H9 (cell line): Measurements from ENCODE around the gene ALKBH8. TPM values are rescaled to one million over a fixed set of nuclear protein-coding genes. Genes with fewer than 3 reads are reported as not detected.
A peak's percentile ranks its signal among the peaks of the same experiment; 100 is the strongest.

Experiments used
- DNase-seq: peaks from one replicate; pipeline ENCODE4 v3.0.0-alpha.2; 2017
- H2AFZ ChIP-seq: one replicate; pipeline ENCODE4 v1.6.1; 2013; ENCODE audit warnings: mild to moderate bottlenecking, low read length, control low read depth, moderate library complexity
- H2AK5ac ChIP-seq: 2 replicates; pipeline ENCODE4 v1.6.1; 2013; ENCODE audit warnings: low read length, control low read depth, mixed read lengths; ENCODE audit not compliant: insufficient read length
- H2BK120ac ChIP-seq: one replicate; pipeline ENCODE4 v1.6.1; 2013; ENCODE audit warnings: low read depth, mild to moderate bottlenecking, low read length, control low read depth, inconsistent platforms; ENCODE audit not compliant: poor library complexity, severe bottlenecking
- H2BK12ac ChIP-seq: 2 replicates; pipeline ENCODE4 v1.6.1; 2013; ENCODE audit warnings: low read length, control low read depth, mixed read lengths, low read depth; ENCODE audit not compliant: insufficient read length
- H2BK15ac ChIP-seq: 2 replicates; pipeline ENCODE4 v1.6.1; 2013; ENCODE audit warnings: low read depth, low read length, control low read depth
- H2BK20ac ChIP-seq: one replicate; pipeline ENCODE4 v1.6.1; 2013; ENCODE audit warnings: low read depth, mild to moderate bottlenecking, low read length, control low read depth, inconsistent platforms; ENCODE audit not compliant: poor library complexity, severe bottlenecking
- H2BK5ac ChIP-seq: 2 replicates; pipeline ENCODE4 v1.6.1; 2013; ENCODE audit warnings: low read length, control low read depth, mixed read lengths; ENCODE audit not compliant: insufficient read length
- H3K14ac ChIP-seq: 2 replicates; pipeline ENCODE4 v1.6.1; 2013; ENCODE audit warnings: low read length, control low read depth; ENCODE audit not compliant: insufficient read depth
- H3K18ac ChIP-seq: 2 replicates; pipeline ENCODE4 v1.6.1; 2013; ENCODE audit warnings: low read depth, mild to moderate bottlenecking, mixed read lengths, low read length, control low read depth; ENCODE audit not compliant: insufficient read length
- H3K23ac ChIP-seq: 2 replicates; pipeline ENCODE4 v1.6.1; 2013; ENCODE audit warnings: low read length, control low read depth, mixed read lengths, low read depth; ENCODE audit not compliant: insufficient read length
- H3K23me2 ChIP-seq: 2 replicates; pipeline ENCODE4 v1.6.1; 2013; ENCODE audit warnings: low read depth, mild to moderate bottlenecking, mixed read lengths, low read length, control low read depth; ENCODE audit not compliant: insufficient read length, poor library complexity, severe bottlenecking
- H3K27ac ChIP-seq: 2 replicates; pipeline ENCODE4 v1.5.1; 2013; ENCODE audit warnings: low read length, control low read depth, mixed read lengths, low read depth; ENCODE audit not compliant: insufficient read length
- H3K27me3 ChIP-seq: 2 replicates; pipeline ENCODE4 v1.6.1; 2013; ENCODE audit warnings: low read length, control low read depth, inconsistent platforms; ENCODE audit not compliant: insufficient read depth
- H3K4ac ChIP-seq: 2 replicates; pipeline ENCODE4 v1.6.1; 2013; ENCODE audit warnings: low read depth, mild to moderate bottlenecking, control low read depth, inconsistent platforms, low read length, moderate library complexity
- H3K4me1 ChIP-seq: 2 replicates; pipeline ENCODE4 v1.6.1; 2013; ENCODE audit warnings: low read length, control low read depth, inconsistent platforms; ENCODE audit not compliant: insufficient read depth
- H3K4me2 ChIP-seq: 2 replicates; pipeline ENCODE4 v1.6.1; 2013; ENCODE audit warnings: low read length, control low read depth, mixed read lengths; ENCODE audit not compliant: insufficient read length, insufficient read depth
- H3K56ac ChIP-seq: 2 replicates; pipeline ENCODE4 v1.6.1; 2013; ENCODE audit warnings: low read depth, mild to moderate bottlenecking, mixed read lengths, low read length, control low read depth; ENCODE audit not compliant: insufficient read length
- H3K79me1 ChIP-seq: 2 replicates; pipeline ENCODE4 v1.6.1; 2013; ENCODE audit warnings: low read depth, mild to moderate bottlenecking, moderate library complexity, low read length, control low read depth, inconsistent platforms; ENCODE audit not compliant: insufficient read depth, poor library complexity, severe bottlenecking
- H3K79me2 ChIP-seq: 2 replicates; pipeline ENCODE4 v1.6.1; 2013; ENCODE audit warnings: low read length, control low read depth, inconsistent platforms; ENCODE audit not compliant: insufficient read depth
- H3K9ac ChIP-seq: 2 replicates; pipeline ENCODE4 v1.6.1; 2013; ENCODE audit warnings: low read length, control low read depth, mixed read lengths; ENCODE audit not compliant: insufficient read length; ENCODE audit errors: extremely low read depth
- H3K9me3 ChIP-seq: one replicate; pipeline ENCODE4 v1.6.1; 2013; ENCODE audit warnings: low read depth, low read length, inconsistent platforms; ENCODE audit not compliant: control insufficient read depth
- H3T11ph ChIP-seq: one replicate; pipeline ENCODE4 v1.6.1; 2013; ENCODE audit warnings: mild to moderate bottlenecking, low read length, control low read depth, inconsistent platforms
- H4K20me1 ChIP-seq: one replicate; pipeline ENCODE4 v1.6.1; 2013; ENCODE audit not compliant: control insufficient read depth, insufficient read length, insufficient read depth
- H4K5ac ChIP-seq: 2 replicates; pipeline ENCODE4 v1.6.1; 2013; ENCODE audit warnings: low read depth, mild to moderate bottlenecking, mixed read lengths, low read length, control low read depth; ENCODE audit not compliant: insufficient read length
- H4K8ac ChIP-seq: replicated peaks from 2 replicates; pipeline ENCODE4 v1.6.1; 2013; ENCODE audit warnings: low read length, control low read depth, mixed read lengths, low read depth; ENCODE audit not compliant: insufficient read length
- H4K91ac ChIP-seq: 2 replicates; pipeline ENCODE4 v1.6.1; 2013; ENCODE audit warnings: low read depth, mild to moderate bottlenecking, moderate library complexity, mixed read lengths, low read length, control low read depth; ENCODE audit not compliant: insufficient read length
- H3K27ac Mint-ChIP-seq, 3 experiments: 2 replicates in 2 of 3; 3 replicates in 1 of 3; pipeline ENCODE4 v1.8.0; 2020 to 2021; ENCODE audit warnings: mixed read lengths in 3 of 3, mild to moderate bottlenecking in 1 of 3, moderate library complexity in 1 of 3
- H3K27me3 Mint-ChIP-seq: 2 replicates; pipeline ENCODE4 v1.8.0; 2021; ENCODE audit warnings: low read depth, mild to moderate bottlenecking, moderate library complexity, mixed read lengths
- H3K36me3 Mint-ChIP-seq, 3 experiments: 2 replicates in 2 of 3; 3 replicates in 1 of 3; pipeline ENCODE4 v1.8.0; 2020 to 2021; ENCODE audit warnings: low read depth in 3 of 3, mixed read lengths in 3 of 3; ENCODE audit not compliant: insufficient read depth in 1 of 3
- H3K4me1 Mint-ChIP-seq, 2 experiments: 2 replicates each; pipeline ENCODE4 v1.8.0; 2020; ENCODE audit warnings: mixed read lengths in 2 of 2
- H3K4me3 Mint-ChIP-seq, 2 experiments: 2 replicates in 1 of 2; 3 replicates in 1 of 2; pipeline ENCODE4 v1.8.0; 2020 to 2021; ENCODE audit warnings: mild to moderate bottlenecking in 2 of 2, mixed read lengths in 2 of 2, moderate library complexity in 1 of 2
- H3K9me3 Mint-ChIP-seq, 2 experiments: 2 replicates in 1 of 2; 3 replicates in 1 of 2; pipeline ENCODE4 v1.8.0; 2020; ENCODE audit warnings: mild to moderate bottlenecking in 2 of 2, mixed read lengths in 2 of 2, moderate library complexity in 1 of 2
- CTCF ChIP-seq: fragments of 200-600 bp; sonication (generic); conservative IDR thresholded peaks from 3 replicates; pipeline ENCODE4 v1.8.0; 2021; ENCODE audit warnings: antibody characterized with exemption, mild to moderate bottlenecking
- total RNA-seq: library from RNA; stranded (reverse); gene quantifications from 2 replicates; pipeline ENCODE4 v1.2.1, GENCODE V29; 2021

ALKBH8 gene
- total RNA-seq, 1 experiment from 2014 or later = 12.7 TPM

GRCh38 chr11:107505647-107506225 lies 59.8 kb downstream of the ALKBH8 start:
- Mint-ChIP-seq H3K36me3 (peaks cover 31 to 42% (median 42%) of the 10 kb centered on the region in 3 experiments), H3K4me3 (no peak overlapping the region), H3K9me3 (peaks cover 14 to 17% of the 10 kb centered on the region in 2 experiments), H3K27ac (peak overlapping the region in 2 of 3 experiments; percentile 39 to 72; a peak in 1 of 7 replicates), H3K27me3 (no peaks in the 10 kb centered on the region), H3K4me1 (no peaks in the 10 kb centered on the region)
- Histone ChIP-seq H3K4me2 (no peak overlapping the region), H2BK12ac (no peak overlapping the region), H2AK5ac (no peak overlapping the region), H3K79me1 (no peaks in the 10 kb centered on the region), H3K18ac (no peak overlapping the region), H3K56ac (no peak overlapping the region), H4K5ac (no peak overlapping the region), H3K9ac (no peak overlapping the region), H3K79me2 (no peaks in the 10 kb centered on the region), H2BK15ac (no peak overlapping the region), H3K27ac (no peak overlapping the region), H2BK5ac (no peak overlapping the region), H2BK20ac (no peak overlapping the region), H3K4ac (no peak overlapping the region), H4K91ac (no peak overlapping the region), H3K4me1 (no peaks in the 10 kb centered on the region), H4K8ac (no peak overlapping the region), H3K27me3 (no peaks in the 10 kb centered on the region), H2AFZ (no peak overlapping the region), H4K20me1 (no peaks in the 10 kb centered on the region), H3K9me3 (peaks cover 9% of the 10 kb centered on the region), H2BK120ac (no peak overlapping the region), H3K23me2 (no peaks in the 10 kb centered on the region), H3K23ac (no peak overlapping the region), H3T11ph (no peak overlapping the region), H3K14ac (no peak overlapping the region)
- no peak for DNase-seq
- no peak for TF ChIP-seq CTCF
